ENCODE data around the gene SEMA6B.

DNA sequence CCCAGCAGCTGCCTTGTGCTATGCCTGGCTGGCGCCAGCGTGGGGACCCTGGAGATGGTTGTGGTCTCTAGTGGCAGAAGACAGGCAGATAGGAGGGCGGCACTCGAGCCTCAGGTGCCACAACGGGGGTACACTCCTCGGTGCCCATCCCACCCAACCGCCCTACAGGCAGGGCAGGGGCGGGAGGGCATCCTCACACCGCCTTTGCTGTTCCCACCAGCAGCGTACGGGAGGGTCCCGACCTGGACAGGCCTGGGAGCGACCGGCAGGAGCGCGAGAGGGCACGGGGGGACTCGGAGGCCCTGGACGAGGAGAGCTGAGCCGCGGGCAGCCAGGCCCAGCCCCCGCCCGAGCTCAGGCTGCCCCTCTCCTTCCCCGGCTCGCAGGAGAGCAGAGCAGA, 57.8 kb downstream of the SEMA6B start:
- TF ChIP-seq, protein P1, sequence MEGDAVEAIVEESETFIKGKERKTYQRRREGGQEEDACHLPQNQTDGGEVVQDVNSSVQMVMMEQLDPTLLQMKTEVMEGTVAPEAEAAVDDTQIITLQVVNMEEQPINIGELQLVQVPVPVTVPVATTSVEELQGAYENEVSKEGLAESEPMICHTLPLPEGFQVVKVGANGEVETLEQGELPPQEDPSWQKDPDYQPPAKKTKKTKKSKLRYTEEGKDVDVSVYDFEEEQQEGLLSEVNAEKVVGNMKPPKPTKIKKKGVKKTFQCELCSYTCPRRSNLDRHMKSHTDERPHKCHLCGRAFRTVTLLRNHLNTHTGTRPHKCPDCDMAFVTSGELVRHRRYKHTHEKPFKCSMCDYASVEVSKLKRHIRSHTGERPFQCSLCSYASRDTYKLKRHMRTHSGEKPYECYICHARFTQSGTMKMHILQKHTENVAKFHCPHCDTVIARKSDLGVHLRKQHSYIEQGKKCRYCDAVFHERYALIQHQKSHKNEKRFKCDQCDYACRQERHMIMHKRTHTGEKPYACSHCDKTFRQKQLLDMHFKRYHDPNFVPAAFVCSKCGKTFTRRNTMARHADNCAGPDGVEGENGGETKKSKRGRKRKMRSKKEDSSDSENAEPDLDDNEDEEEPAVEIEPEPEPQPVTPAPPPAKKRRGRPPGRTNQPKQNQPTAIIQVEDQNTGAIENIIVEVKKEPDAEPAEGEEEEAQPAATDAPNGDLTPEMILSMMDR (IDR thresholded peaks at IDR 0.05), result no peak
- TF ChIP-seq POLR2A (IDR thresholded peaks at IDR 0.05), result no peak
